HEK293 (cell line): ENCODE measurements around the gene GRAMD1B.

Experiments used
- CTCF ChIA-PET: fragments of 350-600 bp; formaldehyde crosslinking; extraction: SDS; loops from one replicate; lab custom pipeline; 2021; ENCODE audit warnings: antibody characterized with exemption; lab: Yijun Ruan, JAX
- POLR2A ChIA-PET: fragments of 300-600 bp; formaldehyde crosslinking; extraction: SDS; loops from one replicate; lab custom pipeline; 2020; ENCODE audit warnings: antibody characterized with exemption, inconsistent platforms; lab: Yijun Ruan, JAX
- H3K27ac ChIP-seq: fragments of 200-500 bp; sonication (Bioruptor generic); 2 replicates; pipeline ENCODE4 v1.5.1; 2014; ENCODE audit warnings: low read depth, low read length, control low read depth, inconsistent platforms; ENCODE audit errors: extremely low read depth
- H3K36me3 ChIP-seq, 2 experiments: fragments of 200-500 bp in 1 of 2; sonication (Bioruptor generic) in 1 of 2; 1 replicate in 1 of 2; 2 replicates in 1 of 2; pipeline ENCODE4 v1.5.1; 2014 to 2017; ENCODE audit warnings: inconsistent platforms in 2 of 2, low read length in 2 of 2; ENCODE audit not compliant: control insufficient read depth in 2 of 2, insufficient read depth in 1 of 2
- H3K4me1 ChIP-seq: fragments of 200-500 bp; sonication (Bioruptor generic); 2 replicates; pipeline ENCODE4 v1.5.1; 2014; ENCODE audit warnings: mild to moderate bottlenecking, low read length, inconsistent platforms; ENCODE audit not compliant: control insufficient read depth, insufficient read depth
- H3K4me3 ChIP-seq: 2 replicates; pipeline ENCODE4 v1.5.1; 2011; ENCODE audit warnings: low read depth, mild to moderate bottlenecking, control low read depth, low read length, moderate library complexity
- H3K9me3 ChIP-seq: fragments of 200-500 bp; sonication (Bioruptor generic); 2 replicates; pipeline ENCODE4 v1.5.1; 2014; ENCODE audit warnings: low read depth, low read length, inconsistent platforms; ENCODE audit not compliant: control insufficient read depth, insufficient read depth
- IKZF3 ChIP-seq: fragments of 450-650 bp; IDR thresholded peaks from 2 replicates; pipeline ENCODE4 v1.5.0; 2018; ENCODE audit warnings: missing biosample characterization, mild to moderate bottlenecking, missing genetic modification characterization, moderate library complexity
- KLF1 ChIP-seq: fragments of 450-650 bp; formaldehyde crosslinking; IDR thresholded peaks from 2 replicates; pipeline ENCODE4 v1.5.1; 2016; ENCODE audit warnings: missing biosample characterization, missing genetic modification characterization
- KLF16 ChIP-seq: fragments of 450-650 bp; formaldehyde crosslinking; IDR thresholded peaks from 2 replicates; pipeline ENCODE4 v1.5.1; 2017; ENCODE audit warnings: missing biosample characterization, missing genetic modification characterization
- MYNN ChIP-seq: fragments of 450-650 bp; formaldehyde crosslinking; IDR thresholded peaks from 2 replicates; pipeline ENCODE4 v1.5.1; 2016; ENCODE audit warnings: missing biosample characterization, missing genetic modification characterization, borderline replicate concordance
- OVOL3 ChIP-seq: fragments of 450-650 bp; formaldehyde crosslinking; IDR thresholded peaks from 2 replicates; pipeline ENCODE4 v1.5.1; 2016; ENCODE audit warnings: missing biosample characterization, missing genetic modification characterization
- SCRT1 ChIP-seq: fragments of 450-650 bp; formaldehyde crosslinking; IDR thresholded peaks from 2 replicates; pipeline ENCODE4 v1.5.1; 2016; ENCODE audit warnings: missing biosample characterization, missing genetic modification characterization, borderline replicate concordance
- SCRT2 ChIP-seq: fragments of 450-650 bp; formaldehyde crosslinking; IDR thresholded peaks from 2 replicates; pipeline ENCODE4 v1.5.1; 2016; ENCODE audit warnings: missing biosample characterization, missing genetic modification characterization
- SP2 ChIP-seq: fragments of 450-650 bp; formaldehyde crosslinking; IDR thresholded peaks from 2 replicates; pipeline ENCODE4 v1.5.1; 2016; ENCODE audit warnings: missing biosample characterization, missing genetic modification characterization
- WT1 ChIP-seq: fragments of 450-650 bp; formaldehyde crosslinking; IDR thresholded peaks from 2 replicates; pipeline ENCODE4 v1.5.1; 2016; ENCODE audit warnings: missing biosample characterization, missing genetic modification characterization
- ZBTB17 ChIP-seq: fragments of 450-650 bp; formaldehyde crosslinking; IDR thresholded peaks from 2 replicates; pipeline ENCODE4 v1.5.1; 2016; ENCODE audit warnings: missing biosample characterization, missing genetic modification characterization
- ZBTB21 ChIP-seq: fragments of 450-650 bp; formaldehyde crosslinking; IDR thresholded peaks from 2 replicates; pipeline ENCODE4 v1.5.1; 2017; ENCODE audit warnings: missing biosample characterization, missing genetic modification characterization
- ZBTB7A ChIP-seq: fragments of 450-650 bp; formaldehyde crosslinking; IDR thresholded peaks from 2 replicates; pipeline ENCODE4 v1.5.1; 2016; ENCODE audit warnings: low read depth, missing biosample characterization, missing genetic modification characterization
- ZEB2 ChIP-seq: fragments of 450-650 bp; formaldehyde crosslinking; IDR thresholded peaks from 2 replicates; pipeline ENCODE4 v1.5.1; 2016; ENCODE audit warnings: missing biosample characterization, missing genetic modification characterization
- ZNF155 ChIP-seq: fragments of 450-650 bp; formaldehyde crosslinking; IDR thresholded peaks from 2 replicates; pipeline ENCODE4 v1.5.1; 2016; ENCODE audit warnings: missing biosample characterization, missing genetic modification characterization
- ZNF214 ChIP-seq: fragments of 450-650 bp; formaldehyde crosslinking; IDR thresholded peaks from 2 replicates; pipeline ENCODE4 v1.5.1; 2017; ENCODE audit warnings: missing biosample characterization, mild to moderate bottlenecking, missing genetic modification characterization, borderline replicate concordance
- ZNF394 ChIP-seq: fragments of 450-650 bp; formaldehyde crosslinking; IDR thresholded peaks from 2 replicates; pipeline ENCODE4 v1.5.1; 2016; ENCODE audit warnings: missing biosample characterization, missing genetic modification characterization, mild to moderate bottlenecking, moderate library complexity, borderline replicate concordance
- ZNF423 ChIP-seq: fragments of 450-650 bp; formaldehyde crosslinking; IDR thresholded peaks from 2 replicates; pipeline ENCODE4 v1.5.1; 2016; ENCODE audit warnings: missing biosample characterization, missing genetic modification characterization
- ZNF433 ChIP-seq: fragments of 450-650 bp; formaldehyde crosslinking; IDR thresholded peaks from 2 replicates; pipeline ENCODE4 v1.5.1; 2016; ENCODE audit warnings: missing biosample characterization, missing genetic modification characterization, low read depth
- ZNF600 ChIP-seq: fragments of 450-650 bp; formaldehyde crosslinking; IDR thresholded peaks from 2 replicates; pipeline ENCODE4 v1.5.1; 2016; ENCODE audit warnings: missing biosample characterization, missing genetic modification characterization
- ZNF626 ChIP-seq: fragments of 450-650 bp; sonication (Bioruptor Pico); formaldehyde crosslinking; IDR thresholded peaks from 2 replicates; pipeline ENCODE4 v1.5.1; 2018; ENCODE audit warnings: missing biosample characterization, missing genetic modification characterization, inconsistent platforms
- ZNF654 ChIP-seq: fragments of 450-650 bp; formaldehyde crosslinking; IDR thresholded peaks from 2 replicates; pipeline ENCODE4 v1.5.1; 2016; ENCODE audit warnings: low read depth, missing biosample characterization, missing genetic modification characterization
- ZNF658 ChIP-seq: fragments of 450-650 bp; formaldehyde crosslinking; IDR thresholded peaks from 2 replicates; pipeline ENCODE4; 2016; ENCODE audit warnings: missing biosample characterization, missing genetic modification characterization
- ZSCAN23 ChIP-seq: fragments of 450-650 bp; formaldehyde crosslinking; IDR thresholded peaks from 2 replicates; pipeline ENCODE4 v1.5.1; 2016; ENCODE audit warnings: missing biosample characterization, missing genetic modification characterization
- TF ChIP-seq, protein P1 (sequence below): fragments of 450-650 bp; formaldehyde crosslinking; IDR thresholded peaks from 2 replicates; pipeline ENCODE4 v1.5.1; 2017; ENCODE audit warnings: missing biosample characterization, mild to moderate bottlenecking, missing genetic modification characterization, moderate library complexity
- TF ChIP-seq, protein P2 (sequence below): fragments of 450-650 bp; formaldehyde crosslinking; IDR thresholded peaks from 2 replicates; pipeline ENCODE4 v1.5.1; 2016; ENCODE audit warnings: missing biosample characterization, missing genetic modification characterization
- TF ChIP-seq, protein P3 (sequence below): fragments of 450-650 bp; formaldehyde crosslinking; IDR thresholded peaks from 2 replicates; pipeline ENCODE4 v1.5.1; 2017; ENCODE audit warnings: missing biosample characterization, missing genetic modification characterization
- TF ChIP-seq, protein P4 (sequence below): fragments of 450-650 bp; formaldehyde crosslinking; IDR thresholded peaks from 2 replicates; pipeline ENCODE4 v1.5.0; 2017; ENCODE audit warnings: missing biosample characterization, missing genetic modification characterization, borderline replicate concordance
- TF ChIP-seq, protein P5 (sequence below): fragments of 450-650 bp; formaldehyde crosslinking; IDR thresholded peaks from 2 replicates; pipeline ENCODE4 v1.5.1; 2016; ENCODE audit warnings: missing biosample characterization, missing genetic modification characterization

Gene GRAMD1B

DNA sequence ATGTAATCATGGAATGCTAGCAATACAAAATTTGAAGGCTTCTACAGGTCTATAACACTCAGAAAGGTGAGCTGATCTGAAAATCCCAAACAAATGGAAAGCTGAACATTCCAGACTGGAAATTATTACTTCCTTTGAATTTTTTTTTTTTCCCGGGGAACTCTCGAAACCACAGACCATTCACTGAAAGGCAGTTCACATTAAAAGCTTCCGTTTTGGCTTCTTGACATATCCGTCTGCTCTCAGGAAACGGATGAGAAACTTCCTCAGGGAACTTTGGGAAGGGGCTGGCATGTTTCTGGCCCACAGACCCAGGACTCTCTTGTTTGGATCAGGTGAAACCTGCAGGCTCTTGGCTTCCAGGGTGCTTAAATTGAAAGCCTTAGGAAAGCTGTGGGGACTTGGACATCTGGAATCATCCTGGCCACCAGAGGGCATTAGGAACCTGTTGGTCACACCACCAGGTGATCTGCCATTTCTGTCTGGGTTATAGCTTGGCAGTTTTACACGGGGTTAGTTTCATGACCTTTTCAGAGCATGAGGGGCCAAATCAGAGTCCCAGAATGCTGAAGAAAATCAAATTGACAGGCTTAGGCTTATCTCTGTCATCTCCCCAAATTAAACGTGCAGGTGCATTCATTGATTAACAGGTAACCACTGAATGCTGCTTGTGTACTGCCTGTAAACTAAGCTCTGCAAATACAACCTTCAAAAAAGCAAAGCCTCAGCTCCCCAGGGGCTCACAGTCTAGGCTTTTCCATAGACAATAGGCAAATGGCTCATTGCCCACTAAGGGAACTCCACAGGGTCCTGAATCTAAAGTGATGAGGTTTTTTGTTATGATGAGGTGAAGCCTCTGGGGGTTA is 22.7 kb upstream of the GRAMD1B start:
- Histone ChIP-seq H3K27ac (no peak overlapping the region), H3K36me3 (no peaks in the 10 kb centered on the region), H3K4me1 (0 out of 2 replicates have a peak, but pooled peaks cover 5% of the 10 kb centered on the region), H3K4me3 (no peak overlapping the region), H3K9me3 (no peaks in the 10 kb centered on the region)
- CTCF ChIA-PET: interaction anchor here (0.5 to 6.9 kb wide), 60 partner anchors 10 to 350 kb away, joined by 3 to 209 read pairs (median 4); partner anchors contain the start of gene GRAMD1B
- POLR2A ChIA-PET: interaction anchor here (0.6 to 1.1 kb wide), 2 partner anchors 60 to 71 kb away, joined by 3 to 4 read pairs; no protein-coding TSS in a partner anchor
- TF ChIP-seq SCRT2 (peak; percentile 94), ZNF626 (tag by site-specific recombination) (no peak), ZNF423 (no peak), ZSCAN23 (tag by site-specific recombination) (no peak), ZNF600 (peak; percentile 46; the same call in 1 of the 2 replicates), ZNF394 (no peak), ZNF658 (no peak), ZEB2 (no peak), ZNF433 (no peak), WT1 (tag by site-specific recombination) (no peak), ZBTB21 (no peak), MYNN (tag by site-specific recombination) (no peak), SP2 (tag by site-specific recombination) (no peak), SCRT1 (tag by site-specific recombination) (peak; percentile 61; the same call in 1 of the 2 replicates), ZNF214 (tag by site-specific recombination) (no peak), ZBTB7A (no peak), KLF16 (tag by site-specific recombination) (no peak), ZNF654 (tag by site-specific recombination) (peak; percentile 70), IKZF3 (tag by site-specific recombination) (no peak), ZBTB17 (tag by site-specific recombination) (peak; percentile 63), OVOL3 (tag by site-specific recombination) (no peak), ZNF155 (no peak), KLF1 (no peak)
- TF ChIP-seq, protein P1, sequence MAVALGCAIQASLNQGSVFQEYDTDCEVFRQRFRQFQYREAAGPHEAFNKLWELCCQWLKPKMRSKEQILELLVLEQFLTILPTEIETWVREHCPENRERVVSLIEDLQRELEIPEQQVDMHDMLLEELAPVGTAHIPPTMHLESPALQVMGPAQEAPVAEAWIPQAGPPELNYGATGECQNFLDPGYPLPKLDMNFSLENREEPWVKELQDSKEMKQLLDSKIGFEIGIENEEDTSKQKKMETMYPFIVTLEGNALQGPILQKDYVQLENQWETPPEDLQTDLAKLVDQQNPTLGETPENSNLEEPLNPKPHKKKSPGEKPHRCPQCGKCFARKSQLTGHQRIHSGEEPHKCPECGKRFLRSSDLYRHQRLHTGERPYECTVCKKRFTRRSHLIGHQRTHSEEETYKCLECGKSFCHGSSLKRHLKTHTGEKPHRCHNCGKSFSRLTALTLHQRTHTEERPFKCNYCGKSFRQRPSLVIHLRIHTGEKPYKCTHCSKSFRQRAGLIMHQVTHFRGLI (tag by site-specific recombination): no peak
- TF ChIP-seq, protein P2, sequence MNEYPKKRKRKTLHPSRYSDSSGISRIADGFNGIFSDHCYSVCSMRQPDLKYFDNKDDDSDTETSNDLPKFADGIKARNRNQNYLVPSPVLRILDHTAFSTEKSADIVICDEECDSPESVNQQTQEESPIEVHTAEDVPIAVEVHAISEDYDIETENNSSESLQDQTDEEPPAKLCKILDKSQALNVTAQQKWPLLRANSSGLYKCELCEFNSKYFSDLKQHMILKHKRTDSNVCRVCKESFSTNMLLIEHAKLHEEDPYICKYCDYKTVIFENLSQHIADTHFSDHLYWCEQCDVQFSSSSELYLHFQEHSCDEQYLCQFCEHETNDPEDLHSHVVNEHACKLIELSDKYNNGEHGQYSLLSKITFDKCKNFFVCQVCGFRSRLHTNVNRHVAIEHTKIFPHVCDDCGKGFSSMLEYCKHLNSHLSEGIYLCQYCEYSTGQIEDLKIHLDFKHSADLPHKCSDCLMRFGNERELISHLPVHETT (tag by site-specific recombination): no peak
- TF ChIP-seq, protein P3, sequence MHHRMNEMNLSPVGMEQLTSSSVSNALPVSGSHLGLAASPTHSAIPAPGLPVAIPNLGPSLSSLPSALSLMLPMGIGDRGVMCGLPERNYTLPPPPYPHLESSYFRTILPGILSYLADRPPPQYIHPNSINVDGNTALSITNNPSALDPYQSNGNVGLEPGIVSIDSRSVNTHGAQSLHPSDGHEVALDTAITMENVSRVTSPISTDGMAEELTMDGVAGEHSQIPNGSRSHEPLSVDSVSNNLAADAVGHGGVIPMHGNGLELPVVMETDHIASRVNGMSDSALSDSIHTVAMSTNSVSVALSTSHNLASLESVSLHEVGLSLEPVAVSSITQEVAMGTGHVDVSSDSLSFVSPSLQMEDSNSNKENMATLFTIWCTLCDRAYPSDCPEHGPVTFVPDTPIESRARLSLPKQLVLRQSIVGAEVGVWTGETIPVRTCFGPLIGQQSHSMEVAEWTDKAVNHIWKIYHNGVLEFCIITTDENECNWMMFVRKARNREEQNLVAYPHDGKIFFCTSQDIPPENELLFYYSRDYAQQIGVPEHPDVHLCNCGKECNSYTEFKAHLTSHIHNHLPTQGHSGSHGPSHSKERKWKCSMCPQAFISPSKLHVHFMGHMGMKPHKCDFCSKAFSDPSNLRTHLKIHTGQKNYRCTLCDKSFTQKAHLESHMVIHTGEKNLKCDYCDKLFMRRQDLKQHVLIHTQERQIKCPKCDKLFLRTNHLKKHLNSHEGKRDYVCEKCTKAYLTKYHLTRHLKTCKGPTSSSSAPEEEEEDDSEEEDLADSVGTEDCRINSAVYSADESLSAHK (tag by site-specific recombination): peak; percentile 82
- TF ChIP-seq, protein P4, sequence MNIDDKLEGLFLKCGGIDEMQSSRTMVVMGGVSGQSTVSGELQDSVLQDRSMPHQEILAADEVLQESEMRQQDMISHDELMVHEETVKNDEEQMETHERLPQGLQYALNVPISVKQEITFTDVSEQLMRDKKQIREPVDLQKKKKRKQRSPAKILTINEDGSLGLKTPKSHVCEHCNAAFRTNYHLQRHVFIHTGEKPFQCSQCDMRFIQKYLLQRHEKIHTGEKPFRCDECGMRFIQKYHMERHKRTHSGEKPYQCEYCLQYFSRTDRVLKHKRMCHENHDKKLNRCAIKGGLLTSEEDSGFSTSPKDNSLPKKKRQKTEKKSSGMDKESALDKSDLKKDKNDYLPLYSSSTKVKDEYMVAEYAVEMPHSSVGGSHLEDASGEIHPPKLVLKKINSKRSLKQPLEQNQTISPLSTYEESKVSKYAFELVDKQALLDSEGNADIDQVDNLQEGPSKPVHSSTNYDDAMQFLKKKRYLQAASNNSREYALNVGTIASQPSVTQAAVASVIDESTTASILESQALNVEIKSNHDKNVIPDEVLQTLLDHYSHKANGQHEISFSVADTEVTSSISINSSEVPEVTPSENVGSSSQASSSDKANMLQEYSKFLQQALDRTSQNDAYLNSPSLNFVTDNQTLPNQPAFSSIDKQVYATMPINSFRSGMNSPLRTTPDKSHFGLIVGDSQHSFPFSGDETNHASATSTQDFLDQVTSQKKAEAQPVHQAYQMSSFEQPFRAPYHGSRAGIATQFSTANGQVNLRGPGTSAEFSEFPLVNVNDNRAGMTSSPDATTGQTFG: no peak
- TF ChIP-seq, protein P5, sequence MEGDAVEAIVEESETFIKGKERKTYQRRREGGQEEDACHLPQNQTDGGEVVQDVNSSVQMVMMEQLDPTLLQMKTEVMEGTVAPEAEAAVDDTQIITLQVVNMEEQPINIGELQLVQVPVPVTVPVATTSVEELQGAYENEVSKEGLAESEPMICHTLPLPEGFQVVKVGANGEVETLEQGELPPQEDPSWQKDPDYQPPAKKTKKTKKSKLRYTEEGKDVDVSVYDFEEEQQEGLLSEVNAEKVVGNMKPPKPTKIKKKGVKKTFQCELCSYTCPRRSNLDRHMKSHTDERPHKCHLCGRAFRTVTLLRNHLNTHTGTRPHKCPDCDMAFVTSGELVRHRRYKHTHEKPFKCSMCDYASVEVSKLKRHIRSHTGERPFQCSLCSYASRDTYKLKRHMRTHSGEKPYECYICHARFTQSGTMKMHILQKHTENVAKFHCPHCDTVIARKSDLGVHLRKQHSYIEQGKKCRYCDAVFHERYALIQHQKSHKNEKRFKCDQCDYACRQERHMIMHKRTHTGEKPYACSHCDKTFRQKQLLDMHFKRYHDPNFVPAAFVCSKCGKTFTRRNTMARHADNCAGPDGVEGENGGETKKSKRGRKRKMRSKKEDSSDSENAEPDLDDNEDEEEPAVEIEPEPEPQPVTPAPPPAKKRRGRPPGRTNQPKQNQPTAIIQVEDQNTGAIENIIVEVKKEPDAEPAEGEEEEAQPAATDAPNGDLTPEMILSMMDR (tag by site-specific recombination): peak; percentile 33; the same call in 1 of the 2 replicates
